ENCODE data around the gene FNDC1.
A peak's percentile ranks its signal among the peaks of the same experiment; 100 is the strongest.
"Not testable (repeated sequence)": the region's sequence is repeated elsewhere in the genome, so short reads cannot be mapped to it uniquely, and the experiment has no call there.

The FNDC1 gene

GRCh38 chr6:159169193-159169555, at the start of gene FNDC1:
FNDC1 (plus strand) TSS chr6:159169400; CDS start chr6:159169597, 197 bp downstream.
- peaks cover 97% of the 10 kb centered on the region for H3K27me3 ChIP-seq (ENCODE audit: insufficient read depth, low read length)
- peak within 1 kb of the TSS; percentile 70 for H3K4me3 ChIP-seq (ENCODE audit: low read length)
- peaks cover 12% of the 10 kb centered on the region for H3K4me1 ChIP-seq (ENCODE audit: insufficient read depth, low read length)
- no peaks in the 10 kb centered on the region for H3K9me3 ChIP-seq (ENCODE audit: insufficient read depth, low read depth, low read length)
- no peak within 1 kb of the TSS for H3K9ac ChIP-seq (ENCODE audit: low read depth, low read length)
- H3K36me3 ChIP-seq (ENCODE audit: insufficient read depth, low read depth, low read length): no peaks in the 10 kb centered on the region
- H3K27ac ChIP-seq (ENCODE audit: low read length): no peak within 1 kb of the TSS

- H3K27ac ChIP-seq (ENCODE audit: low read length): no peak overlapping the region
- no peak overlapping the region for H3K4me3 ChIP-seq (ENCODE audit: low read length)
- H3K4me1 ChIP-seq (ENCODE audit: insufficient read depth, low read length): no peaks in the 10 kb centered on the region
- H3K27me3 ChIP-seq (ENCODE audit: insufficient read depth, low read length): no peaks in the 10 kb centered on the region
- H3K9ac ChIP-seq (ENCODE audit: low read depth, low read length): no peak overlapping the region
- no peaks in the 10 kb centered on the region for H3K36me3 ChIP-seq (ENCODE audit: insufficient read depth, low read depth, low read length)
- no peaks in the 10 kb centered on the region for H3K9me3 ChIP-seq (ENCODE audit: insufficient read depth, low read depth, low read length)
Observed at GRCh38 chr6:159119791-159120190, 49.4 kb upstream of the FNDC1 start.

GRCh38 chr6:159121486-159121885, 47.7 kb upstream of the FNDC1 start:
- Histone ChIP-seq H3K9ac (ENCODE audit: low read depth, low read length) (no peak overlapping the region), H3K4me3 (ENCODE audit: low read length) (no peak overlapping the region), H3K36me3 (ENCODE audit: insufficient read depth, low read depth, low read length) (no peaks in the 10 kb centered on the region), H3K9me3 (ENCODE audit: insufficient read depth, low read depth, low read length) (no peaks in the 10 kb centered on the region), H3K27me3 (ENCODE audit: insufficient read depth, low read length) (no peaks in the 10 kb centered on the region), H3K4me1 (ENCODE audit: insufficient read depth, low read length) (no peaks in the 10 kb centered on the region), H3K27ac (ENCODE audit: low read length) (no peak overlapping the region)

GRCh38 chr6:159122453-159122852, 46.7 kb upstream of the FNDC1 start:
- Histone ChIP-seq H3K4me1 (ENCODE audit: insufficient read depth, low read length) (no peaks in the 10 kb centered on the region), H3K27ac (ENCODE audit: low read length) (no peak overlapping the region), H3K9ac (ENCODE audit: low read depth, low read length) (no peak overlapping the region), H3K27me3 (ENCODE audit: insufficient read depth, low read length) (no peaks in the 10 kb centered on the region), H3K4me3 (ENCODE audit: low read length) (no peak overlapping the region), H3K36me3 (ENCODE audit: insufficient read depth, low read depth, low read length) (no peaks in the 10 kb centered on the region), H3K9me3 (ENCODE audit: insufficient read depth, low read depth, low read length) (no peaks in the 10 kb centered on the region)

GRCh38 chr6:159123831-159124230, 45.4 kb upstream of the FNDC1 start:
- not testable (repeated sequence) for H3K9me3 ChIP-seq (ENCODE audit: insufficient read depth, low read depth, low read length); H3K4me1 ChIP-seq (ENCODE audit: insufficient read depth, low read length); H3K4me3 ChIP-seq (ENCODE audit: low read length); H3K9ac ChIP-seq (ENCODE audit: low read depth, low read length); H3K27me3 ChIP-seq (ENCODE audit: insufficient read depth, low read length); H3K36me3 ChIP-seq (ENCODE audit: insufficient read depth, low read depth, low read length); H3K27ac ChIP-seq (ENCODE audit: low read length)

GRCh38 chr6:159125014-159125609, 44.1 kb upstream of the FNDC1 start:
- no peak overlapping the region for H3K27ac ChIP-seq (ENCODE audit: low read length)
- H3K27me3 ChIP-seq (ENCODE audit: insufficient read depth, low read length): no peaks in the 10 kb centered on the region
- no peaks in the 10 kb centered on the region for H3K36me3 ChIP-seq (ENCODE audit: insufficient read depth, low read depth, low read length)
- no peak overlapping the region for H3K4me3 ChIP-seq (ENCODE audit: low read length)
- no peaks in the 10 kb centered on the region for H3K4me1 ChIP-seq (ENCODE audit: insufficient read depth, low read length)
- H3K9me3 ChIP-seq (ENCODE audit: insufficient read depth, low read depth, low read length): no peaks in the 10 kb centered on the region
- no peak overlapping the region for H3K9ac ChIP-seq (ENCODE audit: low read depth, low read length)

GRCh38 chr6:159125951-159126352, 43.2 kb upstream of the FNDC1 start:
- no peak overlapping the region for H3K9ac ChIP-seq (ENCODE audit: low read depth, low read length)
- H3K27me3 ChIP-seq (ENCODE audit: insufficient read depth, low read length): no peaks in the 10 kb centered on the region
- no peaks in the 10 kb centered on the region for H3K4me1 ChIP-seq (ENCODE audit: insufficient read depth, low read length)
- H3K27ac ChIP-seq (ENCODE audit: low read length): no peak overlapping the region
- no peaks in the 10 kb centered on the region for H3K9me3 ChIP-seq (ENCODE audit: insufficient read depth, low read depth, low read length)
- H3K4me3 ChIP-seq (ENCODE audit: low read length): no peak overlapping the region
- no peaks in the 10 kb centered on the region for H3K36me3 ChIP-seq (ENCODE audit: insufficient read depth, low read depth, low read length)

GRCh38 chr6:159126590-159126989, 42.6 kb upstream of the FNDC1 start:
- no peaks in the 10 kb centered on the region for H3K36me3 ChIP-seq (ENCODE audit: insufficient read depth, low read depth, low read length)
- H3K9ac ChIP-seq (ENCODE audit: low read depth, low read length): no peak overlapping the region
- H3K27me3 ChIP-seq (ENCODE audit: insufficient read depth, low read length): no peaks in the 10 kb centered on the region
- no peak overlapping the region for H3K27ac ChIP-seq (ENCODE audit: low read length)
- H3K4me1 ChIP-seq (ENCODE audit: insufficient read depth, low read length): no peaks in the 10 kb centered on the region
- no peak overlapping the region for H3K4me3 ChIP-seq (ENCODE audit: low read length)
- H3K9me3 ChIP-seq (ENCODE audit: insufficient read depth, low read depth, low read length): no peaks in the 10 kb centered on the region

GRCh38 chr6:159127701-159128100, 41.5 kb upstream of the FNDC1 start:
- no peak overlapping the region for H3K9ac ChIP-seq (ENCODE audit: low read depth, low read length)
- H3K4me3 ChIP-seq (ENCODE audit: low read length): no peak overlapping the region
- no peaks in the 10 kb centered on the region for H3K9me3 ChIP-seq (ENCODE audit: insufficient read depth, low read depth, low read length)
- no peaks in the 10 kb centered on the region for H3K36me3 ChIP-seq (ENCODE audit: insufficient read depth, low read depth, low read length)
- H3K27ac ChIP-seq (ENCODE audit: low read length): no peak overlapping the region
- H3K4me1 ChIP-seq (ENCODE audit: insufficient read depth, low read length): no peaks in the 10 kb centered on the region
- no peaks in the 10 kb centered on the region for H3K27me3 ChIP-seq (ENCODE audit: insufficient read depth, low read length)

GRCh38 chr6:159128978-159129377, 40.2 kb upstream of the FNDC1 start:
- Histone ChIP-seq H3K4me1 (ENCODE audit: insufficient read depth, low read length) (no peaks in the 10 kb centered on the region), H3K9ac (ENCODE audit: low read depth, low read length) (no peak overlapping the region), H3K4me3 (ENCODE audit: low read length) (no peak overlapping the region), H3K27me3 (ENCODE audit: insufficient read depth, low read length) (no peaks in the 10 kb centered on the region), H3K9me3 (ENCODE audit: insufficient read depth, low read depth, low read length) (no peaks in the 10 kb centered on the region), H3K27ac (ENCODE audit: low read length) (no peak overlapping the region), H3K36me3 (ENCODE audit: insufficient read depth, low read depth, low read length) (no peaks in the 10 kb centered on the region)

GRCh38 chr6:159130846-159131245, 38.4 kb upstream of the FNDC1 start:
- no peaks in the 10 kb centered on the region for H3K36me3 ChIP-seq (ENCODE audit: insufficient read depth, low read depth, low read length)
- no peaks in the 10 kb centered on the region for H3K9me3 ChIP-seq (ENCODE audit: insufficient read depth, low read depth, low read length)
- no peaks in the 10 kb centered on the region for H3K4me1 ChIP-seq (ENCODE audit: insufficient read depth, low read length)
- H3K27me3 ChIP-seq (ENCODE audit: insufficient read depth, low read length): no peaks in the 10 kb centered on the region
- H3K27ac ChIP-seq (ENCODE audit: low read length): no peak overlapping the region
- H3K9ac ChIP-seq (ENCODE audit: low read depth, low read length): no peak overlapping the region
- H3K4me3 ChIP-seq (ENCODE audit: low read length): no peak overlapping the region

- no peak overlapping the region for H3K27ac ChIP-seq (ENCODE audit: low read length)
- H3K9me3 ChIP-seq (ENCODE audit: insufficient read depth, low read depth, low read length): no peaks in the 10 kb centered on the region
- no peaks in the 10 kb centered on the region for H3K36me3 ChIP-seq (ENCODE audit: insufficient read depth, low read depth, low read length)
- H3K4me3 ChIP-seq (ENCODE audit: low read length): no peak overlapping the region
- no peaks in the 10 kb centered on the region for H3K27me3 ChIP-seq (ENCODE audit: insufficient read depth, low read length)
- H3K9ac ChIP-seq (ENCODE audit: low read depth, low read length): no peak overlapping the region
- no peaks in the 10 kb centered on the region for H3K4me1 ChIP-seq (ENCODE audit: insufficient read depth, low read length)
Observed at GRCh38 chr6:159131709-159132108, 37.5 kb upstream of the FNDC1 start.

Data from iPS-20b (cell line).